WI38 (cell line): ENCODE measurements around the gene HIRA.
A peak's percentile ranks its signal among the peaks of the same experiment; 100 is the strongest.

Experiments used
- H3K4me3 ChIP-seq: 2 replicates; pipeline ENCODE4 v1.5.1; 2011; ENCODE audit warnings: low read depth, mild to moderate bottlenecking, control low read depth, low read length
- TF ChIP-seq, protein P1 (sequence below): IDR thresholded peaks from 2 replicates; pipeline ENCODE4 v1.5.1; 2012; ENCODE audit warnings: low read depth, mild to moderate bottlenecking, control low read depth, low read length

Gene HIRA

GRCh38 chr22:19454156-19454555 is 22.6 kb upstream of the HIRA start:
- no peak overlapping the region for H3K4me3 ChIP-seq
- TF ChIP-seq, protein P1, sequence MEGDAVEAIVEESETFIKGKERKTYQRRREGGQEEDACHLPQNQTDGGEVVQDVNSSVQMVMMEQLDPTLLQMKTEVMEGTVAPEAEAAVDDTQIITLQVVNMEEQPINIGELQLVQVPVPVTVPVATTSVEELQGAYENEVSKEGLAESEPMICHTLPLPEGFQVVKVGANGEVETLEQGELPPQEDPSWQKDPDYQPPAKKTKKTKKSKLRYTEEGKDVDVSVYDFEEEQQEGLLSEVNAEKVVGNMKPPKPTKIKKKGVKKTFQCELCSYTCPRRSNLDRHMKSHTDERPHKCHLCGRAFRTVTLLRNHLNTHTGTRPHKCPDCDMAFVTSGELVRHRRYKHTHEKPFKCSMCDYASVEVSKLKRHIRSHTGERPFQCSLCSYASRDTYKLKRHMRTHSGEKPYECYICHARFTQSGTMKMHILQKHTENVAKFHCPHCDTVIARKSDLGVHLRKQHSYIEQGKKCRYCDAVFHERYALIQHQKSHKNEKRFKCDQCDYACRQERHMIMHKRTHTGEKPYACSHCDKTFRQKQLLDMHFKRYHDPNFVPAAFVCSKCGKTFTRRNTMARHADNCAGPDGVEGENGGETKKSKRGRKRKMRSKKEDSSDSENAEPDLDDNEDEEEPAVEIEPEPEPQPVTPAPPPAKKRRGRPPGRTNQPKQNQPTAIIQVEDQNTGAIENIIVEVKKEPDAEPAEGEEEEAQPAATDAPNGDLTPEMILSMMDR, result no peak

- TF ChIP-seq, protein P1, result no peak
- H3K4me3 ChIP-seq, result no peak overlapping the region
Observed at GRCh38 chr22:19453718-19454117, 22.2 kb upstream of the HIRA start.

DNA sequence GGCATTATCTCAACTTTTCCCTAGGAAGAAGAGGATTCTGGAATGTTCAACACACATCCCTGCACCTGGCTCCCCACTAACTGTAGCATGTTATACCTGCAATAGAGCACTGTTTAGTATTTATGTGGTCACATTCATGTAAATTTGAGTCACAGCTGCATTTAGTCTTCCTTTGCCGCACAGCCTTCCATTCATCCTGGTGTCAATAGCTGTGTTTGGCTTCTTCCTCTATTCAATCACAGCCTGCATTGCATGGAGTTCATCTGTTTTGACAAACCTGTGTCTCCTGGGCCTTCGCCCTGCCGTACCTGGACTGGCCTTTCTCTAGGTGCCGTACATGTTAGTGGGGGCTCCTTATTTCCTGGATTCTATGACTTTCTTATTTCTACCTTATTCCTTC is 20.0 kb upstream of the HIRA start:
- no peak overlapping the region for H3K4me3 ChIP-seq
- TF ChIP-seq, protein P1, result no peak

GRCh38 chr22:19450363-19451175 is 19.0 kb upstream of the HIRA start:
- H3K4me3 ChIP-seq, result no peak overlapping the region
- TF ChIP-seq, protein P1, result no peak

DNA sequence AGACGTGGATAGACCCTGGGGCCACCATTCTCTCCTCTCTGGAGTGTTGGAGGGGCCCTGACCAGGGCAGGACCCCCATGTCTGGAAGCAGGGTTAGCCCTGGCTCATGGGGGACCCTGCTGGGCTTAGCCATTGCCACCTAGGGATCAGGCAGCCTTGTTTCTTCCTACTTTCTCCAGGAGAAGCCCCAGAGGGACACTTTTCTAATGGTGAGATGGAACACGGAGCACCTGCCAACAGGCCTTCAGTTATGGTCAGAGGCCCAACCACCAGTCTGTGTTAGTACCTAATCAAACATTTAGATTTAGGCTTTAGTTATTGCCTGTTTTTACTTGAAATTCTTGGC is 17.9 kb upstream of the HIRA start:
- H3K4me3 ChIP-seq, result no peak overlapping the region
- TF ChIP-seq, protein P1, result no peak

DNA sequence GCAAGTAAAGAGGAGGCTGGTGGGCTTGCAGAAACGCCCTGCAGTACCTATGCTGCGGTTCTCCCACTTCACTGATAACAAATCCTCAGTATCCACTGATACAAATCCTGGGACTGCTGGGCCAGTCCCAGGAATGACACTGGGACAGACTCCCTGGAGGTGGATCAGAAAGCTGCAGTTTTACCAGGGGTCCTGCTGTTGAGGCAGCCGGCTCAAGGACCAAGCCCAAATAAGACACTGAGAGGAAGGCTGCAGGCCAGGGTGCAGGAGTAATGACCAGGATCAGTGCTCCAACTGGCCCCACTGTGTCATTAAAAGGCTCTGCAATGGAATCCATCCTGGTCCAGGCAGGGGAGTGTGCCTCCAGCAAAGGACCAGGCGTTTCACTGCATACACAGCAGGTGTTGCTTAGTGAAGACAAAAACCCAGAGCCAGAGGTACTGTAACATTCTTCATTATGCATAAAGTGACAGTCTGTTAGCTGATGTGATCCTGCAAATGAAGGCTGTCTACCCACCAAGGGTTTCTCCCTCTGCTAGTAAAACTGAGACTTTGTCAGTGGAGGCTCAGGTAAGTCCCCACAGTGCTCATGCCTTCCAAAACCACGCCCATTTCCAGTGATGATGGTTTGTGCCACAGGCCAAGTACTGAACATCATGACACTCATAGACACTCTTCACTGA is 17.3 kb upstream of the HIRA start:
- H3K4me3 ChIP-seq, result no peak overlapping the region
- TF ChIP-seq, protein P1, result no peak

DNA sequence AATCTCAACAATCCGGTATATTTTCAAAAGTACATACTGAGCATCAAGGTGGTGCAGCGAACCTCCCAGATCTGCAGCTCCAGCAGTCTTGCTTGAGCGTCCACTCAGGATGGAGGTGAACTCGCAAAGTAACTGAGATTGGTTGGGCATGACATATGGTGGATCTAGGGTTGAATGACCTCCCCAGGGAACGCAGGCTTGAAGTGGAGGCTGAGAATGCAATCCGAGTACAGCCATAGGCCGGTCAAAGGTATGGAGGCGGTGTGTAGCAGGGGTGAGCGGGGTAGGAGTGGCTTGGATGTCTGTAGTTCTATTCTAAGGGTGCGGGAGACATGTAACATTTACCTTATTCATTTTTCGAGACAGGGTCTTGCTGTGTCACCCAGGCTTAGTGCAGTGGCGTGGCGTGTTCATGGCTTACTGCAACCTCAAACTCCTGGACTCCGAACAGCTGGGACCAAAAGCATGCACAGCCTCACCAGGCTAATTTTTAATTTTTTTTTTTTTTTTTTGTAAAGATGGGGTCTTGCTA is 16.6 kb upstream of the HIRA start:
- TF ChIP-seq, protein P1, result no peak
- H3K4me3 ChIP-seq, result peak overlapping the region; percentile 78
